Stimulated activated naive CD8-positive, alpha-beta T cell treated with anti-CD3 and anti-CD28 coated beads, Interleukin-15, amount 100 ng/mL, for 72 hours (primary cell): ENCODE data around the gene ERBB4.

Source experiments
- ATAC-seq: fragments of 150-1000 bp; cut with Tn5 transposase; 2 replicates; pipeline ENCODE4 v1.10.0; 2021; ENCODE audit warnings: mild to moderate bottlenecking, moderate library complexity
- DNase-seq, 2 donors: peaks; one replicate each; pipeline ENCODE4 v3.0.0; 2021 to 2022
- H3K27ac Mint-ChIP-seq, 2 donors: one replicate each; pipeline ENCODE4 v1.8.0; 2022; ENCODE audit warnings: mild to moderate bottlenecking in 2 of 2, mixed read lengths in 2 of 2, moderate library complexity in 2 of 2
- H3K27me3 Mint-ChIP-seq: one replicate; pipeline ENCODE4 v1.8.0; 2022; ENCODE audit warnings: mixed read lengths
- H3K4me1 Mint-ChIP-seq: one replicate; pipeline ENCODE4 v1.8.0; 2022; ENCODE audit warnings: mild to moderate bottlenecking, mixed read lengths
- H3K4me3 Mint-ChIP-seq, 2 donors: one replicate each; pipeline ENCODE4 v1.8.0; 2022; ENCODE audit warnings: mild to moderate bottlenecking in 2 of 2, mixed read lengths in 2 of 2, moderate library complexity in 1 of 2
- H3K9me3 Mint-ChIP-seq, 2 donors: one replicate each; pipeline ENCODE4 v1.8.0; 2022; ENCODE audit warnings: mixed read lengths in 2 of 2

The ERBB4 gene

GRCh38 chr2:212423089-212423488 lies 115.5 kb downstream of the ERBB4 start:
- no peaks in the 10 kb centered on the region for H3K27me3 Mint-ChIP-seq
- DNase-seq = no peak
- no peaks in the 10 kb centered on the region for H3K9me3 Mint-ChIP-seq
- no peak for ATAC-seq
- no peak overlapping the region for H3K27ac Mint-ChIP-seq
- no peak overlapping the region for H3K4me3 Mint-ChIP-seq
- H3K4me1 Mint-ChIP-seq = no peaks in the 10 kb centered on the region

GRCh38 chr2:212421556-212422334 lies 116.9 kb downstream of the ERBB4 start:
- no peak for ATAC-seq
- no peaks in the 10 kb centered on the region for H3K9me3 Mint-ChIP-seq
- no peaks in the 10 kb centered on the region for H3K27me3 Mint-ChIP-seq
- H3K4me1 Mint-ChIP-seq = no peaks in the 10 kb centered on the region
- H3K4me3 Mint-ChIP-seq = no peak overlapping the region
- no peak for DNase-seq
- no peak overlapping the region for H3K27ac Mint-ChIP-seq

GRCh38 chr2:212416086-212416485 lies 122.5 kb downstream of the ERBB4 start:
- Mint-ChIP-seq H3K9me3 (peaks cover 0 to 8% of the 10 kb centered on the region in 2 donors), H3K4me3 (no peak overlapping the region), H3K4me1 (no peaks in the 10 kb centered on the region), H3K27me3 (no peaks in the 10 kb centered on the region), H3K27ac (no peak overlapping the region)
- ATAC-seq = no peak
- DNase-seq = no peak

- ATAC-seq = no peak
These were observed 123.8 kb downstream of the ERBB4 start for GRCh38 chr2:212414767-212415211.

GRCh38 chr2:212409560-212409959 lies 129.0 kb downstream of the ERBB4 start:
- no peak for ATAC-seq
- no peaks in the 10 kb centered on the region for H3K27me3 Mint-ChIP-seq
- peaks cover 4 to 12% of the 10 kb centered on the region in 2 donors for H3K9me3 Mint-ChIP-seq
- no peak for DNase-seq
- no peak overlapping the region for H3K27ac Mint-ChIP-seq
- H3K4me1 Mint-ChIP-seq = no peaks in the 10 kb centered on the region
- H3K4me3 Mint-ChIP-seq = no peak overlapping the region

More at GRCh38 chr2:212414767-212415211, 123.8 kb downstream of the ERBB4 start:
- H3K27ac Mint-ChIP-seq = no peak overlapping the region
- H3K4me3 Mint-ChIP-seq = no peak overlapping the region
- DNase-seq = no peak
- no peaks in the 10 kb centered on the region for H3K27me3 Mint-ChIP-seq
- no peaks in the 10 kb centered on the region for H3K4me1 Mint-ChIP-seq
- H3K9me3 Mint-ChIP-seq = peaks cover 0 to 8% of the 10 kb centered on the region in 2 donors

- Mint-ChIP-seq H3K27me3 (no peaks in the 10 kb centered on the region), H3K9me3 (peaks cover 4 to 12% of the 10 kb centered on the region in 2 donors), H3K27ac (no peak overlapping the region)
These were observed 130.1 kb downstream of the ERBB4 start for GRCh38 chr2:212408524-212408923.

GRCh38 chr2:212406716-212407115 lies 131.9 kb downstream of the ERBB4 start:
- DNase-seq = no peak
- no peaks in the 10 kb centered on the region for H3K4me1 Mint-ChIP-seq
- H3K9me3 Mint-ChIP-seq = peaks cover 4 to 8% of the 10 kb centered on the region in 2 donors
- no peak for ATAC-seq
- no peak overlapping the region for H3K27ac Mint-ChIP-seq
- H3K4me3 Mint-ChIP-seq = no peak overlapping the region
- H3K27me3 Mint-ChIP-seq = no peaks in the 10 kb centered on the region

More at GRCh38 chr2:212408524-212408923, 130.1 kb downstream of the ERBB4 start:
- ATAC-seq (no peak), DNase-seq (no peak)
- no peaks in the 10 kb centered on the region for H3K4me1 Mint-ChIP-seq
- H3K4me3 Mint-ChIP-seq = no peak overlapping the region

GRCh38 chr2:212402316-212402715 lies 136.3 kb downstream of the ERBB4 start:
- DNase-seq (no peak), ATAC-seq (no peak)
- no peak overlapping the region for H3K27ac Mint-ChIP-seq
- H3K9me3 Mint-ChIP-seq = peaks cover 4 to 5% of the 10 kb centered on the region in 2 donors
- H3K27me3 Mint-ChIP-seq = no peaks in the 10 kb centered on the region
- H3K4me3 Mint-ChIP-seq = no peak overlapping the region
- H3K4me1 Mint-ChIP-seq = no peaks in the 10 kb centered on the region

- Mint-ChIP-seq H3K4me1 (no peaks in the 10 kb centered on the region), H3K9me3 (no peaks in the 10 kb centered on the region), H3K27me3 (no peaks in the 10 kb centered on the region), H3K4me3 (no peak overlapping the region), H3K27ac (no peak overlapping the region)
- no peak for ATAC-seq
- DNase-seq = no peak
These were observed 140.3 kb downstream of the ERBB4 start for GRCh38 chr2:212398316-212398715.

GRCh38 chr2:212392544-212392943 lies 146.1 kb downstream of the ERBB4 start:
- no peaks in the 10 kb centered on the region for H3K9me3 Mint-ChIP-seq
- no peaks in the 10 kb centered on the region for H3K4me1 Mint-ChIP-seq
- no peak for DNase-seq
- H3K4me3 Mint-ChIP-seq = no peak overlapping the region
- H3K27me3 Mint-ChIP-seq = no peaks in the 10 kb centered on the region
- ATAC-seq = no peak
- H3K27ac Mint-ChIP-seq = no peak overlapping the region

- no peaks in the 10 kb centered on the region for H3K4me1 Mint-ChIP-seq
- H3K4me3 Mint-ChIP-seq = no peak overlapping the region
- H3K9me3 Mint-ChIP-seq = no peaks in the 10 kb centered on the region
- H3K27ac Mint-ChIP-seq = no peak overlapping the region
- DNase-seq (no peak), ATAC-seq (no peak)
- no peaks in the 10 kb centered on the region for H3K27me3 Mint-ChIP-seq
These were observed 146.6 kb downstream of the ERBB4 start for GRCh38 chr2:212392043-212392442.

- no peak for DNase-seq
- Mint-ChIP-seq H3K27ac (no peak overlapping the region), H3K4me3 (no peak overlapping the region), H3K9me3 (peaks cover 0 to 4% of the 10 kb centered on the region in 2 donors), H3K4me1 (no peaks in the 10 kb centered on the region), H3K27me3 (no peaks in the 10 kb centered on the region)
- no peak for ATAC-seq
These were observed 151.5 kb downstream of the ERBB4 start for GRCh38 chr2:212387146-212387545.

GRCh38 chr2:212385241-212385640 lies 153.4 kb downstream of the ERBB4 start:
- Mint-ChIP-seq H3K4me1 (no peaks in the 10 kb centered on the region), H3K9me3 (peaks cover 0 to 4% of the 10 kb centered on the region in 2 donors), H3K4me3 (no peak overlapping the region), H3K27me3 (no peaks in the 10 kb centered on the region), H3K27ac (no peak overlapping the region)
- no peak for ATAC-seq
- no peak for DNase-seq

- Mint-ChIP-seq H3K27ac (no peak overlapping the region), H3K4me1 (no peaks in the 10 kb centered on the region), H3K4me3 (no peak overlapping the region), H3K27me3 (no peaks in the 10 kb centered on the region), H3K9me3 (peaks cover 0 to 4% of the 10 kb centered on the region in 2 donors)
- ATAC-seq (no peak), DNase-seq (no peak)
These were observed 154.6 kb downstream of the ERBB4 start for GRCh38 chr2:212384027-212384426.

GRCh38 chr2:212381428-212382102 lies 157.0 kb downstream of the ERBB4 start:
- Mint-ChIP-seq H3K4me1 (no peaks in the 10 kb centered on the region), H3K27me3 (no peaks in the 10 kb centered on the region), H3K9me3 (peaks cover 0 to 2% of the 10 kb centered on the region in 2 donors), H3K4me3 (no peak overlapping the region), H3K27ac (no peak overlapping the region)
- no peak for DNase-seq
- ATAC-seq = no peak

GRCh38 chr2:212379103-212379502 lies 159.5 kb downstream of the ERBB4 start:
- Mint-ChIP-seq H3K9me3 (no peaks in the 10 kb centered on the region), H3K4me1 (no peaks in the 10 kb centered on the region), H3K27ac (no peak overlapping the region), H3K4me3 (no peak overlapping the region), H3K27me3 (no peaks in the 10 kb centered on the region)
- DNase-seq (no peak), ATAC-seq (no peak)
